Endometrium (tissue), 2 donors: Measurements from ENCODE around the gene PGAP6.
"Not testable (repeated sequence)": the region's sequence is repeated elsewhere in the genome, so short reads cannot be mapped to it uniquely, and the experiment has no call there.

ENCODE experiments used
- FAIRE-seq: peaks from 2 replicates; lab custom pipeline; 2012; peaks lifted over from hg19 to GRCh38; lab: Jason Lieb, UNC
- donor health status: control.
- donor health status: control.

Gene PGAP6, protein sequence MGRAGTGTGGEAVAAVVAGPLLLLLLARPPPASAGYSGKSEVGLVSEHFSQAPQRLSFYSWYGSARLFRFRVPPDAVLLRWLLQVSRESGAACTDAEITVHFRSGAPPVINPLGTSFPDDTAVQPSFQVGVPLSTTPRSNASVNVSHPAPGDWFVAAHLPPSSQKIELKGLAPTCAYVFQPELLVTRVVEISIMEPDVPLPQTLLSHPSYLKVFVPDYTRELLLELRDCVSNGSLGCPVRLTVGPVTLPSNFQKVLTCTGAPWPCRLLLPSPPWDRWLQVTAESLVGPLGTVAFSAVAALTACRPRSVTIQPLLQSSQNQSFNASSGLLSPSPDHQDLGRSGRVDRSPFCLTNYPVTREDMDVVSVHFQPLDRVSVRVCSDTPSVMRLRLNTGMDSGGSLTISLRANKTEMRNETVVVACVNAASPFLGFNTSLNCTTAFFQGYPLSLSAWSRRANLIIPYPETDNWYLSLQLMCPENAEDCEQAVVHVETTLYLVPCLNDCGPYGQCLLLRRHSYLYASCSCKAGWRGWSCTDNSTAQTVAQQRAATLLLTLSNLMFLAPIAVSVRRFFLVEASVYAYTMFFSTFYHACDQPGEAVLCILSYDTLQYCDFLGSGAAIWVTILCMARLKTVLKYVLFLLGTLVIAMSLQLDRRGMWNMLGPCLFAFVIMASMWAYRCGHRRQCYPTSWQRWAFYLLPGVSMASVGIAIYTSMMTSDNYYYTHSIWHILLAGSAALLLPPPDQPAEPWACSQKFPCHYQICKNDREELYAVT

DNA sequence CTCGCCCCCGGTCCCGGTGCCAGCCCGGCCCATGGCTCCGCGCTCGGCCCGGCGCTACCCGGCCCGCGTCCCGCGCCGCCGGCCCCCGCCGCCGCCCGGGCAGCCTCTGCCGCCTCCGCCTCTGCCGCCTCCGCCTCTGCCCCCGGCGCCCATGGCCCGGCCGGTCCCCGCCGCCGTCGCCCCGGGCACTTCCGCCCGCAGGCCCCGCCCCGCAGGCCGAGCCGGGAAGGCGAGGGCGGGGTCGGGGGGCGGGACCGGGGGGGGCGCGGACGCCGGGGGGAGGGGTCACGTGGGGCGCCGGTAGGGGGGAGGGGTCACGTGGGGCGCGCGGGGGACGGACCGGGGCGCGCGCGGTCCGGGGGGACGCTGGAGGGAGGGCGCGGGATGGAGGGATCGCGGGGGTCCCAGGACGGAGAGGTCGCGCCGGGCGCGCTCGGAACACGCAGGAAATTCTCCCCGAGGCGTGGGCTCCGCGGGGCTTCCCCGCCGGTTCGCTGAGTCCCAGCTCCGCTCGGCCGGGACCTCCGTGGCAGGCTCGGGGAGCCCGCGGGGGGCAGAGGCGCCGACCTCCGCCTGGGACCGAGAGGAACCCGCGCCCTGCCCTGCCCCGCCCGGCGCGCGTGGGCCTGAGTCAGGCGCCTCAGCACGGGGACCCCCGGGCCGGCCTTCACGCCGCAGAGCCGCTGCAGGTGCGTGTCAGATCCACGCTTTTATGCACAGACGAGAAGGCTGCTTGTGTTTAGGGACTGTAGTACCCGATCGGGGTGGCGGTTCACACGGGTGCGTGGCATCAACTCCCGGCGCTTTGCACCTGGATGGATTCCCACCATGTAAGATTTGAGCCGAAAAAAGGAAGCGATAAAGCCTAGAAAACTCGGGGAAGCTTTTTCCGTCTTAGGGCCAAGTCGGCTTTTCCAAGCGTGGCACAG is at the start of gene PGAP6:
PGAP6 (minus strand) TSS at position 190 of the 929 bp plus-strand sequence; CDS start at position 33, 157 bp downstream.
- FAIRE-seq, result no peak

DNA sequence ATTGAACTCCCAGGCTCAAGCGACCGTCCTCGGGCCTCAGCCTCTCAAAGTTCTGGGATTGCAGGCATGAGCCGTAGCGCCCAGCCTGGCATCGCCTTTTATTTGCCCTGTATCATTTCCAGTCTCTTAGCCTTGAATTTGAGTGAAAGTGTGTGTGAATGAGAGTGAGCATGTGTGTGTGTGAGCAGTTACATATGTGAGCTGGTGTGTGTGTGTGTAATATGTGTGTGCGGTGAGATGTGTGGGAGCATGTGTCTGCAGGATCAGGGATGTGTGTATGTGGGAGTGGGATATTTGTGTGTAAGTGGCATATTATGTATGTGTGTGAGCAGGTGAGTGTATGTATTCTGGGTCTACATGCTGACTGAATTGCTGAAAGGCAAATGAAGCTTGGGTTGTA is 49.1 kb upstream of the PGAP6 start:
- no peak for FAIRE-seq

DNA sequence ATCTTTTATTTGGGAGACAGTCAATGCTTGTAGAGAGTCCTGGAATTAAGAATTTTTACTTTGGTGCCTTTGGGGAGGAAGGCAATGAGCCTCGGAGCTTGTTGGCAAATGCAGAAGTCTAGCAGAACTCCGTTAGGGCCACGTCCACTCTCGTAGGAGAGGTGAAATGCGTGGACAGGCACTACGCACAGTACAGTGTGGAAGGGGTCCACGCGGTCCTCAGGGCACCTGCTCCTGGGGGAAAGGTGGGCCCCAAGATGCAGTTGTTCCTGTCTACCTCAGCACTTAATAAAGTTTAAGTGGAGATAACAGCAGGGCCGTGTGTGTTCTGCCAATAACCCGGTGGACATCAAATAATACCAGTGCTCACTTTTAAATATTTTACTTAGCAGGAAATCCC is 45.5 kb upstream of the PGAP6 start:
- FAIRE-seq, result no peak

DNA sequence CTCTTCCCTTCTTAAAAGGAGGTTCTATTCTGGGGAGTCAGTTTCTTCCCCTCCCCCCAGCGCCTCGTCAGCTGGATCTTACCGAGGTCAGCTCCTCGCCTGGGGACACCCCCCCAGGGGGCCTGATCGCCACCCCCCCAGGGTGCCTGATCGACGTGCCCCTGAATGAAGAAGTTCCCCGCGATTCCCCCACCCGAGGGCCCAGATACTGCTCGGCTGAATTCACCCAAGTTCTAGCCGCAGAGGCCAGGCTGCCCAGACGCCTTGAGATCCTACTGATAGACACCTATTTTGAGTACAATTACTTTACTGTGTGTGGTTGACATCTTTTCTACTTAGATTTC is 45.1 kb upstream of the PGAP6 start:
- no peak for FAIRE-seq

DNA sequence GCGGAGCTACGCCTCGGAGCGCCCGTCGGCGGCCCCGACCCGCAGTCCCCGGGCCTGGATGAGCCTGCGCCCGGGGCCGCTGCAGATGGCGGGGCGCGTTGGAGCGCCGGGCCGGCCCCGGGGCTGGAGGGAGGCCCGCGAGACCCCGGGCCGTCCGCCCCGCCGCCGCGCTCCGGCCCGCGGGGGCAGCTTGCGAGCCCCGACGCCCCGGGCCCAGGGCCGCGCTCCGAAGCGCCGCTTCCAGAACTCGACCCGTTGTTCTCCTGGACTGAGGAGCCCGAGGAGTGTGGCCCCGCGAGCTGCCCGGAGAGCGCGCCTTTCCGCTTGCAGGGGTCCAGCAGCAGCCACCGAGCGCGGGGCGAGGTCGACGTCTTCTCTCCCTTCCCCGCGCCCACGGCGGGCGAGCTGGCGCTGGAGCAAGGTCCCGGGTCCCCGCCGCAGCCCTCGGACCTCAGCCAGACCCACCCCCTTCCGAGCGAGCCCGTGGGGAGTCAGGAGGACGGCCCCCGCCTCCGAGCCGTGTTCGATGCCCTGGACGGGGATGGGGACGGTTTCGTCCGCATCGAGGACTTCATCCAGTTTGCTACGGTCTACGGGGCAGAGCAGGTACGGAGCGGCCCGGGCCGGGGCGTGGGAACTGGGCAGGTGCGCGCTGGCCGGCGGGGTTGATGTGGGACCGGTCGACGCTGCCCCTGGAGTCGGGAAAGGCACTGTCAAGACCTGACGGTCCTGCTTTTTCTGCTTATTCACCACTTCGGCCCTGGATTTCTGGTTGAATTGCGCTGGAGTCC is 44.5 kb upstream of the PGAP6 start:
- FAIRE-seq, result no peak

DNA sequence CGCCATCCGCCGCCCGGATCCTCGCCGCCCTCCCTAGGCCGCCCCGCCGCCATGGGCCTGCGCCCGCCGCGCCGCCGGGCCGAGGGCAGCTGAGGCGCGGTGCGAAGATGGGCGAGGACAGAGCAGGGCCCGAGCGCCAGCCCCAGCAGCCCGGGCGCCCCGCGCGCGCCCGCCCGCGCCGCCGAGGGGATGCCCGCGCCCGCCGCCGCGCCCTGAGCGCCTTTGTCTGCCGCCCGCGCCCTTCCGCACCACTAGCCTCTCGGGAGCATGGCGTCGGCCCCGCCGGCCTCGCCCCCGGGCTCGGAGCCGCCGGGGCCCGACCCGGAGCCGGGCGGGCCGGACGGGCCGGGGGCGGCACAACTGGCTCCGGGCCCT is 43.9 kb upstream of the PGAP6 start:
- FAIRE-seq, result no peak

DNA sequence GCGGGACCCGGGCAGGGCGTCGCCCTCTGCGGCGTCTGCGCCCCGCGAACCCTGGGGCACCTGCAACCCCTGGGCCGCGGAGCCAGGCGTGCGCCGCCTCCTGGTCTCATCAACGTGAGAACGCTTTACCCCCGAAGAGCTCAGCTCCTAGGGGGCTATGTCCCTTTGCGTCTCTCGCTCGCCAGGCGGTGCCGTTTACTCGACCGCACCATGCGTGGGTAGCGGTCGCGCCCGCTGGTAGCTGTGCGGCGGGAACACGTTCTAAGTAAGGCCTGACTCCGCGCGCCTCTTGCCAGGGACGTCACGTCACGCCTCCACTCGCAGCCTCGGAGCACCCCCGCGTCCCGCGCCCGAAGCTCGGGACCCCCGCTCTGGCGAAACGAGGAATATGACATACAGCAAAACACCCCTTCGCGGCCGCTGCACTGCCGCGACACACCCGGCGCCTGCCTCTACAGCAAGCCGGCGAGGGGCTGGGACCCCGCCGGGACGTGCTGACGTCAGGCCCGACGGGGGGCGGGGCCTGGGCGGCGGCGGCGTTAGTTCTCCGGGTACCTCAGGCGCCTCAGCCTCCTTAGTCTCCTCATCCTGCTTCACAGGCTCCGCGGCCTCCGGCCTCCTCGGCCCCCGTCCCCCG is 43.4 kb upstream of the PGAP6 start, which contains the start of gene RAB11FIP3:
RAB11FIP3 (plus strand) TSS at position 568 of the 637 bp plus-strand sequence. CDS start 358 bp downstream, outside the sequence.
- FAIRE-seq, result no peak

DNA sequence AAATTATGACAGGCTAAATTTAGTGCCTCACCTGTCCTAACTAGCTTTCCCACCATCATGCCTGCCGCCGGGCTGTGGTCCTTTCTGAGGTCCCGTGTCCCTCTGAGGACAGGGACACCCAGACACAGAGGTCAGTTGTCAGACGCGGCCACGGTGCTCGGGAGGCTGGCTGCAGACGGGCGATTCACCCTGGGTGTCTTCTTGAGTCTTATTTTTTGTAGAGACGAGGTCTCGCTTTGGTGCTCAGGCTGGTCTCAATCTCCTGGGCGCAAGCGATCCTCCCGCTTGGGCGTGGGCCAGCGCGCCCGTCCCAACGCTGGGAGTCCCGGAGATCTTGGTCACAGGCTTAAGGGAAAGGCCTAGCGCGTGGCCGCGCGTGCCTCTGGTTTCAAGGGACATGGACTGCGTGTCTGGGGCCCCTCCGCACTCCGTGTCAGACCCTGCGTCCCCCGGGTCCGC is 42.9 kb upstream of the PGAP6 start:
- no peak for FAIRE-seq

DNA sequence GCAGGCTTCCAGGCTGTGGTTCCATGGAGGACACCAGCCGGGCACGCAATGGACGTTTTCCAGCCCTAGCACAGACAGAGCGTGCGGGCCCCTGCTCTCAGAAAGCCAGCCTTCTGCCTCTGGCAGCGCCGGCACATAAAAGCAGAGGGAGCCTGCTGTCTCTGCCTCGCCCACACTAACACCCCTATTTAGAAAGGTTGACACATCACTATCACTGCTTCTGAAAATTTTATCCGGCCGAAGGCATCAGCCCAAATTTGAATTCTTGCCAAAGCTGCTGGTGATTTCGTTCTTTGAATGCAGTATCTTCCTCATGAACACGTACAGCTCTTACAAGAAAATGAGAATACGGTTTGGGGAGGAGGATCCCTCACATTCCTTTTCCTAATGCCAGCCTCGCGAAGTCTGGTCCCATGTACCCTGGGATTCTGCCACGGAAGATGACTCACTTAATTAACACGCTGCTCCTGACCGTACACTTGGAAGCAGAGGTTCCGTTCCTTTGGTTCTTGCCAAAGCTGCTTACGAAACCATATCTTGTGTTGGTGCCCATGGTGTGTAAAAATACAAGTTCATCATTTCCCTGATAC is 42.4 kb upstream of the PGAP6 start:
- FAIRE-seq, result no peak

DNA sequence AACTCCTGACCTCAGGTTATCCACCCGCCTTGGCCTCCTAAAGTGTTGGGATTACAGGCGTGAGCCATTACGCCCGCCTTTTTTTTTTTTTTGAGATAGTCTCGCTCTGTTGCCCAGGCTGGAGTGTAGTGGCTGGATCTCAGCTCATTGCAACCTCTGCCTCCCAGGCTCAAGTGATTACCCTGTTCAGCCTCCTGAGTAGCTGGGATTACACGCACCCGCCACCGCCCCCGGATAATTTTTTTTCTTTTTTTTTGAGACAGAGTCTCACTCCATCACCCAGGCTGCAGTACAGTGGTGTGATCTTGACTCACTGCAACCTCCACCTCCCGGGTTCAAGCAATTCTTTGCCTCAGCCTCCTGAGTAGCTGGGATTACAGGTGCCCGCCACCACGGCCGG is 40.4 kb upstream of the PGAP6 start:
- FAIRE-seq, result not testable (repeated sequence)

DNA sequence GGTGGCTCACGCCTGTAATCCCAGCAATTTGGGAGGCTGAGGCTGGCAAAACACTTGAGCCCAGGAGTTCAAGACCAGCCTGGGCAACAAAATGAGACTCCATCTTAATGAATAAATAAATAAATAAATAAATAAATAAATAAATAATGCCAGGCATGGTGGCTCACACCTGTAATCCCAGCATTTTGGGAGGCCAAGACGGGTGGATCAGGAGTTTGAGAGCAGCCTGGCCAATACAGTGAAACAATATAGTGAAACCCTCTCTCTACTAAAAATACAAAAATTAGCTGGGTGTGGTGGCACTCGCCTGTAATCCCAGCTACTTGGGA is 33.4 kb upstream of the PGAP6 start:
- FAIRE-seq, result not testable (repeated sequence)

DNA sequence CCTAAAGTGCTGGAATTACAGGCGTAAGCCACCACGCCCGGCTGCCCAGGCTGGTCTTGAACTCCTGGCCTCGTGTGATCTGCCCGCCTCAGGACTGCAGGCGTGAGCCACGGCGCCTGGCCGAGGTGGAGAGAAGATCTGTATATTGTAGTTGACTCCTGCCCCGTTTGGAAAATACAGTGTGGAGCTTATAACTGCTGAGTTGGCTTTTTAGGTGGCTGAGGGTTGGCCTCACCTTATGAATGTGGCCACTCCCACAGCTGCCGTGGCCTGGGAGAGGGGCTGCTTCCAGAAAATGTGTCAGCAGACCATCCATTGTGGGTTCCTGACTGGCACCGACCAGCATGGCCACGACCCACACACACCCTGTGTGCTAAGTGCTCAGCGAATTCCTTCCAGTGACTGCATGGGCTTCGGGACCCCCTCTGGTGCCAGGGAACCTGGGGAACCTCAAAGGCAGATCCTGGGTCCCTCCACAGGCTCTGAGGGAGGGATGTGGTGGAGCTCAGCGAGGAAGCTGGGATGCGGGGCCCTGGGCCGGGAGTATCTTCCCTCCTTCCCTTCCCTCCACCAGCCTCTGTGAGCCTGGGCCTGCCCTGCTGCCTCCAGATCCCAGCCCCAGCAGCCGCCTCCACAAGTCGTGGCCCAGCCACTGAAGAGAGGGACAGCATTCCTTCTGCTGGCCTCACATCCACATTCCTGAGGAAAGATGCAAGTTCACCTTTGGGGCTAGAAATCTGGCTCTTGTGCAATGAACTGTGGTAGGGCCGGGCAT is 32.8 kb upstream of the PGAP6 start:
- no peak for FAIRE-seq

DNA sequence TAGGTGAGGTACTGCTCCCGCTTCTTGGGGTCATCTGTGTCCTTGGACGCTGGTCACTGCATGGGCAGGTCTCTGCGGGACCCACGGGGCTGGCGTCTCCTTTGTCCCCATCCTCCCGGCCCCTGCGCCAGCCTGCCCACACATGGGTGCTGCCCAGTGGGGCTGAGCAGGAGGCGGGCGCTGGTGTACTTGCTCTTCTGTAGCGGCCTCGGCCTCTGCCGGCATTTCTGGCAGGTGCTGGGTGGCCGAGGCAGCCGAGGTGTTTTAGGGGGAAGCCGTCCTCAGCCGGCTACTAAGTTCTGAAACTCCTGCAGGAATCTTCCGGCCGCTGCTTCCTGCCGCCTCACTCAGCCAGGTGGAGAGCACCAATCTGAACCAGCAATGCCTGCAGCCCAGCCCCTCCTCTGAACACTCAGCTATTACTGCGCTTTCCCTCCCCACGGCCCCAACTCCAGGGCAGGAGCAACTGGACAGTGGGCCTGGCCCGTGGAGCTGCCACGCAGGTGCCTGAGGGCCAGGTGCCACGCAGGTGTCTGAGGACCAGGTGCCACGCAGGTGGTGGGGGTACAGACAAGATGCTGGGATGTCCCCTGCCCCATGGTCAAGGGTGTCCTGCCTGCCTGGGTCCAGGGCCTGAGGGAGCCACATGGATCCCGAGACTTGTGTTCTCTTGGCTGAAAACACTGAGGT is 29.9 kb upstream of the PGAP6 start:
- FAIRE-seq, result no peak

DNA sequence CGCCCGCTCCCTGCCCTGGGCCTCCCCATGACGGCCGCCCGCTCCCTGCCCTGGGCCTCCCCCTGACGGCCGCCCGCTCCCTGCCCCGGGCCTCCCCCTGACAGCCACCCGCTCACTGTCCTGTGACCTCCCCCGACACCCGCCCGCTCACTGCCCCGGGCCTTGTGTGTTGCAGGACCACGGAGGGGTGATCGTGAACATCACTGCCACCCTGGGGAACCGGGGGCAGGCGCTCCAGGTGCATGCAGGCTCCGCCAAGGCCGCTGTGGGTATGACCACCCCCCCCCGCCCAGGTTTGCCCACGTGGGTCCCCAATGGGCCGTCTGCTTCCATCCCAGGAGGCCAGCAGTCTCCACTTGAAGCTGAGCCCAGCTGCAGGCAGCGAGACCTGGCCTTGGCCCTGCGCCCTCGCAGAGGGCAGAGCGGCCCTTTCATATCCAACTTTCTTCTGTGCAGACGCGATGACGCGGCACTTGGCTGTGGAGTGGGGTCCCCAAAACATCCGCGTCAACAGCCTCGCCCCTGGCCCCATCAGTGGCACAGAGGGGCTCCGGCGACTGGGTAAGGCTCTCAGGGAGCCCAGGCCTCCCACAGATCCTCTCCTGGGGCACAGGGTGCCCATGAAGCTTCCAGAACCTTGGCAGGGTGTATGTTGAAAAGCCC is 28.9 kb upstream of the PGAP6 start:
- FAIRE-seq, result no peak

DNA sequence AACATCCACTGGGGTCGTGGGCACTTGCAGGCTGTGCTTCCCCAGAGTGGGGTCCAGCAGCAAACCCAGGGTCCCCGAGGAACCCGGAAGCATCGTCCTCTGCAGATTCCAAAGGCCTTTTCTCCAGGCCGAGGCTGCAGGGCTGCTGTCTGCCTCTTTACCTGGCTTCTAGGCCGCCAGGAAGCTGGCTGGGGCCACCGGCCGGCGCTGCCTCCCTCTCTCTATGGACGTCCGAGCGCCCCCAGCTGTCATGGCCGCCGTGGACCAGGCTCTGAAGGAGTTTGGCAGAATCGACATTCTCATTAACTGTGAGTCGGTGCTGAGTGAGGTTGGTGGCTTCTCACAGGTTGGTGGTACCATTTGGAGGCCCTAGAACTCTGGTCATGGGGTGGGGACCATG is 25.5 kb upstream of the PGAP6 start:
- no peak for FAIRE-seq

DNA sequence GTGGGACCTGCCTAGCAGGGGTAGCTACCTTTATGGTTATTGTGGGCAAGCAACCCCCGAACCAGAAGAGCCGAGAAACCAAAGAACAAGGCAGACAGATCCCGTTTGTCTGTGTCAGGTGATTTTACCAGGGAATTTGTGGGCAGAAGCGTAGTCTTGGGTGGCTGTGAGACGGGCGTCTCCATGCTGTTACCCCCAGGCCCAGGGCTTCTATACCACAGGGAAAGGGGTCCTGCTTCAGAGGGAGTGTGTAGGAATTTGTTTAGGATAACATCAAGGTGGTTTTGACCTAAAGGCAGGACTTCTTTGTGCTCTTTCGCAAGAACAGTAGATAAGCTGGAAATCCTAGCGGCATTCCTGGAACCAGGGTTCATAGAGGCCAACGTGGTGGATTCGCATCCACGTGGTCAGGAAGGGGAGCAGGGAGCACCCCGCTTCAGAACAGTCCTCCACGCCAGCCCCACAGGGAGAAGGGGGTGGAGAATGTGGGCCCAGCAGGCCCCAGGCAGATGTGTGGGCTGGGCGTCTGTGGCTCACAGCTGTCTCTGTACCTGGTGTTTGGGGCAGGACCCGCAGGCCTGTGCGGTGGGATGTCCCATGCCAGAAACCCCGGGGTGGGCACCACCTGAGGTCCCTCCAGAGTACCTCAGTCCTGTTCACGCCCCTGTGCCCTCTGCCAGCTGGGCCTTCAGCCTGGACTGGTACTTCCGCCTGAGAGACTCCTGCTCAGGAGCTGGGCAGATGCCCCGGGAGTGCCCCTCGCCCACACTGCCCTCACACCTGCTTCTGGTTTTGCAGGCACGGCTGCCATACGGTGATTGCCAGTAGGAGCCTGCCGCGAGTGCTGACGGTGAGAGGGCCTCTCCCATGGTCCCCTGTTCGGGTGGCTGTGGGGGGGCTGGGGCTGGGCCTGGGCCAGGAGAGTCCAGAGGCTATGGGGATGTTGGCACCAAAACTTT is 24.0 kb upstream of the PGAP6 start:
- FAIRE-seq, result no peak

DNA sequence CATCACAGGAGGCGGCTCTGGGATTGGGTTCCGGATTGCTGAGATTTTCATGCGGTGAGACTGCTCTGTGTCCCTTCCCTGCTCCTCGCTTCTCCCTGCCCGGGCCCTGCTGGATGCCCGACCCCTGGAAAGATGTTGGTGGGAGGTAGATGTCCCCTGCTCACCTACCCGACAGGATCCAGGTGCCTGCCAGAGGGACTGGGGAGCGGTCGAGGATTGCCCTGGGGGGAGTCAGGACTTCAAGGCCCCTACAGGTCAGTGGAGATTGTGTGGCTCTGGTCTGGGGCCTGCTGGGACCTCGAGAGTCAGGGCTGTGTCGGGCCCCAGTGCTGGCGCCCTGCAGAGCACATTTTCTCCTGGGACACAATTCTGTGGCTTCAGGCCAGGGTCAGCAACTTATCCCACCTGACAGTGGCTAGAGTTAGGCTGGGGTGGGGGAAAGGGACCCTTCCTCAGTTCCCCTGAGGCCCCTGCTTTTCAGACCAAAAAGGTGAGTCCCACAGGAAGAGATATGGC is 23.3 kb upstream of the PGAP6 start:
- FAIRE-seq, result no peak
